H1 (cell line): Measurements from ENCODE around the gene ZSCAN16. TPM values are rescaled to one million over a fixed set of nuclear protein-coding genes. Genes with fewer than 3 reads are reported as not detected.

ENCODE experiments used
- CTCF ChIA-PET: fragments of 300-600 bp; sonication (Branson Sonifier 250); formaldehyde crosslinking; loops from one replicate; lab custom pipeline; 2021; ENCODE audit not compliant: partially characterized antibody; lab: Charles Lee
- POLR2A ChIA-PET: fragments of 300-600 bp; sonication (Branson Sonifier 250); formaldehyde crosslinking; loops from one replicate; lab custom pipeline; 2021; ENCODE audit warnings: inconsistent platforms; ENCODE audit not compliant: partially characterized antibody; lab: Charles Lee
- DNase-seq, 2 experiments: peaks; one replicate each; pipeline versions ENCODE4 v3.0.0 to v3.0.0-alpha.2; 2010 to 2022; ENCODE audit warnings: low spot score in 2 of 2, low read depth in 1 of 2, mixed read lengths in 1 of 2
- FAIRE-seq: peaks from 2 replicates; lab custom pipeline; 2011; peaks lifted over from hg19 to GRCh38; lab: Jason Lieb, UNC
- H2AFZ ChIP-seq: 2 replicates; pipeline ENCODE4 v1.8.1; 2012; ENCODE audit warnings: low read length, inconsistent platforms
- H2AK5ac ChIP-seq: 2 replicates; pipeline ENCODE4 v1.6.1; 2013; ENCODE audit warnings: low read depth, low read length
- H2BK120ac ChIP-seq: replicated peaks from 2 replicates; pipeline ENCODE3; 2013; ENCODE audit warnings: low read depth, low read length, inconsistent platforms
- H2BK12ac ChIP-seq: 2 replicates; pipeline ENCODE4 v1.6.1; 2013; ENCODE audit warnings: low read depth, low read length
- H2BK15ac ChIP-seq: 2 replicates; pipeline ENCODE4 v1.6.1; 2013; ENCODE audit warnings: low read length
- H2BK20ac ChIP-seq: 2 replicates; pipeline ENCODE4 v1.6.1; 2013; ENCODE audit warnings: low read length
- H2BK5ac ChIP-seq: 2 replicates; pipeline ENCODE4 v1.6.1; 2013; ENCODE audit warnings: low read depth, low read length
- H3K14ac ChIP-seq: 2 replicates; pipeline ENCODE4 v1.6.1; 2013; ENCODE audit warnings: inconsistent platforms; ENCODE audit not compliant: insufficient read length
- H3K18ac ChIP-seq: 2 replicates; pipeline ENCODE4 v1.6.1; 2013; ENCODE audit warnings: low read length; ENCODE audit errors: extremely low read depth
- H3K23ac ChIP-seq: 2 replicates; pipeline ENCODE4 v1.6.1; 2013; ENCODE audit warnings: inconsistent platforms; ENCODE audit not compliant: insufficient read length
- H3K23me2 ChIP-seq: 2 replicates; pipeline ENCODE4 v1.6.1; 2013; ENCODE audit warnings: low read depth, low read length
- H3K27ac ChIP-seq: 2 replicates; pipeline ENCODE4 v1.6.1; 2011; ENCODE audit warnings: low read depth, low read length, inconsistent platforms
- H3K27me3 ChIP-seq, 4 experiments: replicated peaks in 1 of 4; 1 replicate in 1 of 4; 2 replicates in 3 of 4; pipeline versions ENCODE4 v1.6.1 to v1.8.1; 2011 to 2013; ENCODE audit warnings: low read length in 3 of 4, mild to moderate bottlenecking in 3 of 4, inconsistent platforms in 2 of 4, mixed read lengths in 2 of 4, moderate library complexity in 1 of 4; ENCODE audit not compliant: control insufficient read depth in 3 of 4, insufficient read depth in 3 of 4; ENCODE audit errors: extremely low read depth in 1 of 4
- H3K36me3 ChIP-seq, 4 experiments: 2 replicates each; pipeline versions ENCODE4 v1.6.1 to v1.8.1; 2011 to 2013; ENCODE audit warnings: mild to moderate bottlenecking in 4 of 4, low read length in 3 of 4, moderate library complexity in 2 of 4, control low read depth in 1 of 4, inconsistent platforms in 1 of 4; ENCODE audit not compliant: insufficient read depth in 4 of 4, control insufficient read depth in 2 of 4
- H3K4ac ChIP-seq: replicated peaks from 2 replicates; pipeline ENCODE3; 2013; ENCODE audit warnings: low read length, low read depth, mixed read lengths, inconsistent platforms; ENCODE audit not compliant: insufficient read length
- H3K4me1 ChIP-seq, 4 experiments: replicated peaks in 1 of 4; 1 replicate in 1 of 4; 2 replicates in 3 of 4; pipeline versions ENCODE4 v1.6.1 to v1.8.1; 2011 to 2013; ENCODE audit warnings: low read length in 3 of 4, inconsistent platforms in 2 of 4, mixed read lengths in 1 of 4; ENCODE audit not compliant: insufficient read depth in 4 of 4, control insufficient read depth in 3 of 4
- H3K4me2 ChIP-seq, 2 experiments: 2 replicates each; pipeline versions ENCODE4 v1.6.1 to v1.8.1; 2011 to 2013; ENCODE audit warnings: low read depth in 2 of 2, low read length in 2 of 2, control low read depth in 1 of 2, inconsistent platforms in 1 of 2, mild to moderate bottlenecking in 1 of 2; ENCODE audit not compliant: insufficient read depth in 1 of 2
- H3K4me3 ChIP-seq, 4 experiments: fragments of 200-600, 300-600 bp in 1 of 4; sonication (generic), shearing (Covaris generic), sonication (Bioruptor Twin) in 1 of 4; 2 replicates each; pipeline versions ENCODE4 v1.5.1 to v1.8.1; 2011 to 2016; ENCODE audit warnings: low read length in 4 of 4, low read depth in 3 of 4, control low read depth in 2 of 4, inconsistent platforms in 2 of 4, mild to moderate bottlenecking in 2 of 4, mixed read lengths in 1 of 4, moderate library complexity in 1 of 4; ENCODE audit not compliant: insufficient read depth in 2 of 4; ENCODE audit errors: extremely low read depth in 1 of 4
- H3K56ac ChIP-seq: replicated peaks from 2 replicates; pipeline ENCODE3; 2013; ENCODE audit warnings: low read depth, mild to moderate bottlenecking, mixed read lengths, low read length, inconsistent platforms; ENCODE audit not compliant: insufficient read length
- H3K79me1 ChIP-seq: 2 replicates; pipeline ENCODE4 v1.6.1; 2013; ENCODE audit warnings: low read depth, low read length, control low read depth
- H3K79me2 ChIP-seq, 2 experiments: 2 replicates each; pipeline versions ENCODE4 v1.6.1 to v1.8.1; 2012 to 2013; ENCODE audit warnings: low read length in 2 of 2, mild to moderate bottlenecking in 2 of 2, inconsistent platforms in 1 of 2; ENCODE audit not compliant: insufficient read depth in 2 of 2, control insufficient read depth in 1 of 2
- H3K9ac ChIP-seq, 4 experiments: replicated peaks in 1 of 4; 1 replicate in 1 of 4; 2 replicates in 3 of 4; pipeline versions ENCODE4 v1.6.1 to v1.8.1; 2011 to 2013; ENCODE audit warnings: low read depth in 3 of 4, low read length in 3 of 4, control low read depth in 2 of 4, mild to moderate bottlenecking in 2 of 4, moderate library complexity in 2 of 4, inconsistent platforms in 1 of 4; ENCODE audit errors: extremely low read depth in 1 of 4
- H3K9me3 ChIP-seq, 2 experiments: 2 replicates each; pipeline versions ENCODE4 v1.6.1 to v1.8.1; 2012 to 2013; ENCODE audit warnings: mild to moderate bottlenecking in 2 of 2, moderate library complexity in 2 of 2, control low read depth in 1 of 2, inconsistent platforms in 1 of 2, low read depth in 1 of 2, low read length in 1 of 2, mixed read lengths in 1 of 2; ENCODE audit not compliant: insufficient read depth in 2 of 2
- H4K20me1 ChIP-seq, 2 experiments: replicated peaks in 1 of 2; 2 replicates each; pipeline versions ENCODE3 to v1.8.1; 2011 to 2013; ENCODE audit warnings: inconsistent platforms in 2 of 2, low read length in 2 of 2, mild to moderate bottlenecking in 1 of 2; ENCODE audit not compliant: insufficient read depth in 2 of 2, control insufficient read depth in 1 of 2
- H4K5ac ChIP-seq: 2 replicates; pipeline ENCODE4 v1.6.1; 2013; ENCODE audit warnings: low read length, low read depth, mixed read lengths, inconsistent platforms; ENCODE audit not compliant: insufficient read length
- H4K8ac ChIP-seq: 2 replicates; pipeline ENCODE4 v1.8.0; 2013; ENCODE audit warnings: mild to moderate bottlenecking, moderate library complexity, low read length, inconsistent platforms; ENCODE audit not compliant: insufficient read depth; ENCODE audit errors: extremely low read depth
- H4K91ac ChIP-seq: replicated peaks from 2 replicates; pipeline ENCODE3; 2013; ENCODE audit warnings: low read length, mixed read lengths, inconsistent platforms; ENCODE audit not compliant: insufficient read length
- CEBPB ChIP-seq: IDR thresholded peaks from 2 replicates; pipeline ENCODE4 v1.6.1; 2012; ENCODE audit warnings: low read depth, low read length
- CREB1 ChIP-seq: IDR thresholded peaks from 2 replicates; pipeline ENCODE4 v1.6.1; 2012; ENCODE audit warnings: inconsistent platforms
- KDM4A ChIP-seq: IDR thresholded peaks from one replicate; pipeline ENCODE4 v1.7.1; 2012; ENCODE audit warnings: low read depth, mild to moderate bottlenecking, moderate library complexity, low read length, inconsistent platforms; ENCODE audit not compliant: severe bottlenecking
- SIN3A ChIP-seq, 2 experiments: IDR thresholded peaks in 1 of 2; conservative IDR thresholded peaks in 1 of 2; 2 replicates each; pipeline ENCODE4 v1.6.1; 2011 to 2012; ENCODE audit warnings: low read length in 2 of 2, improper control_type of control experiment in 1 of 2, low read depth in 1 of 2, mild to moderate bottlenecking in 1 of 2
- SP1 ChIP-seq: IDR thresholded peaks from 2 replicates; pipeline ENCODE4 v1.6.1; 2011; ENCODE audit warnings: low read depth, low read length
- SUZ12 ChIP-seq: fragments of 200-600 bp; sonication (generic); IDR thresholded peaks from 2 replicates; pipeline ENCODE4 v1.6.1; 2012; ENCODE audit warnings: mild to moderate bottlenecking, inconsistent platforms, low read length, moderate library complexity, mixed read lengths
- WGBS, 2 experiments: shearing (Covaris generic) in 1 of 2; methylation state at CpG; one replicate each; pipeline versions ENCODE4 v1.1.6 to v1.1.7; 2013 to 2015; ENCODE audit warnings: low lambda C conversion rate in 2 of 2, mixed read lengths in 2 of 2, inconsistent platforms in 1 of 2, low coverage in 1 of 2, missing lambda C conversion rate in 1 of 2; ENCODE audit not compliant: insufficient replicate concordance in 2 of 2, insufficient coverage in 1 of 2, insufficient read length in 1 of 2; ENCODE audit errors: extremely low coverage in 1 of 2, missing lambda C conversion rate in 1 of 2; 5-methylcytosine and 5-hydroxymethylcytosine counted together
- polyA plus RNA-seq, 7 experiments: library from polyadenylated mRNA; depleted of rRNA in 3 of 7; stranded (reverse) in 5 of 7; unstranded in 2 of 7; fragments of >200 nt in 5 of 7; fragments of 200-250 nt in 2 of 7; gene quantifications; 1 replicate in 5 of 7; 2 replicates in 1 of 7; 4 replicates in 1 of 7; pipeline versions ENCODE4 v1.2.1 to v1.2.3, GENCODE V29; 2011 to 2013; ENCODE audit warnings: missing spikeins in 2 of 7, mixed read lengths in 2 of 7
- total RNA-seq: library from RNA; stranded (reverse); fragmentation: NEBNext Ultra II Directional; extraction: Animal tissue kit (Norgen Biotek cat#: 25700); gene quantifications from 2 replicates; pipeline ENCODE4 v1.2.1, GENCODE V29; 2021

The ZSCAN16 gene
- total and polyA plus RNA-seq, 2 of the 8 experiments (the other 6 are each of a cell fraction or from before 2014, with no cell fraction given): 3.6 to 9.4 TPM

- POLR2A ChIA-PET: interaction anchor here (1.5 to 3.1 kb wide), 2 partner anchors 10 to 15 kb away, joined by 4 to 10 read pairs; no protein-coding TSS in a partner anchor
Observed at GRCh38 chr6:28152531-28152930, 28.1 kb downstream of the ZSCAN16 start.

More at GRCh38 chr6:28152531-28152930, 28.1 kb downstream of the ZSCAN16 start:
- H2AFZ ChIP-seq: no peak overlapping the region
- no peak overlapping the region for H2BK12ac ChIP-seq
- no peak overlapping the region for H3K27ac ChIP-seq
- H2BK5ac ChIP-seq: no peak overlapping the region
- no peak overlapping the region for H3K23ac ChIP-seq
- no peak overlapping the region for H3K56ac ChIP-seq
- H3K36me3 ChIP-seq: peaks cover 34 to 83% (median 69%) of the 10 kb centered on the region in 4 experiments
- H3K23me2 ChIP-seq: no peaks in the 10 kb centered on the region
- H4K8ac ChIP-seq: no peak overlapping the region
- no peaks in the 10 kb centered on the region for H3K79me2 ChIP-seq
- H3K9ac ChIP-seq: no peak overlapping the region
- WGBS, 2 experiments: 97% methylated on average over 2 of the region's 2 CpGs; no CpG with 5 or more reads in 1 of the 2 experiments
- no peak for DNase-seq
- no peaks in the 10 kb centered on the region for H3K79me1 ChIP-seq
- H3K4me2 ChIP-seq: no peak overlapping the region
- no peaks in the 10 kb centered on the region for H3K27me3 ChIP-seq
- no peak overlapping the region for H3K18ac ChIP-seq
- no peak overlapping the region for H2BK20ac ChIP-seq
- CTCF ChIA-PET: no interaction called here
- H4K91ac ChIP-seq: no peak overlapping the region
- H4K5ac ChIP-seq: no peak overlapping the region
- TF ChIP-seq SP1 (no peak), SIN3A (conservative IDR thresholded peaks at IDR 0.05 in 1 of 2, IDR thresholded peaks at IDR 0.05 in 1 of 2; ENCODE audit: low read depth in 1 of 2, low read length in 2 of 2) (no peak), CREB1 (no peak), SUZ12 (no peak), CEBPB (no peak), KDM4A (no peak)
- peaks cover 2 to 3% of the 10 kb centered on the region in 2 experiments for H4K20me1 ChIP-seq
- no peak overlapping the region for H2BK120ac ChIP-seq
- H3K4ac ChIP-seq: no peak overlapping the region
- no peak for FAIRE-seq
- H3K9me3 ChIP-seq: peaks cover 13 to 15% of the 10 kb centered on the region in 2 experiments
- no peak overlapping the region for H2AK5ac ChIP-seq
- H3K4me3 ChIP-seq: no peak overlapping the region
- no peak overlapping the region for H2BK15ac ChIP-seq
- no peaks in the 10 kb centered on the region for H3K4me1 ChIP-seq
- no peak overlapping the region for H3K14ac ChIP-seq
